GM23338 (cell line): Measurements from ENCODE around the gene PLA2G2E. TPM values are rescaled to one million over a fixed set of nuclear protein-coding genes. Genes with fewer than 3 reads are reported as not detected.

ENCODE experiments used
- ATAC-seq: fragments of 200-7000 bp; cut with Tn5 transposase; 3 replicates; pipeline ENCODE4 v1.9.1; 2020
- DNase-seq: peaks from one replicate; pipeline ENCODE4 v3.0.0-alpha.2; 2015; ENCODE audit warnings: low spot score
- H2AFZ ChIP-seq: fragments of 200-600 bp; sonication (generic); 2 replicates; pipeline ENCODE4 v1.8.0; 2016; ENCODE audit warnings: antibody characterized with exemption, mild to moderate bottlenecking, moderate library complexity
- H3F3A ChIP-seq: fragments of 200-600 bp; sonication (generic); replicated peaks from 2 replicates; pipeline ENCODE4 v1.8.0; 2017; ENCODE audit warnings: antibody characterized with exemption, mixed run types, low read depth
- H3K27ac ChIP-seq: fragments of 200-600 bp; sonication (generic); 2 replicates; pipeline ENCODE4 v1.6.1; 2016; ENCODE audit warnings: low read depth
- H3K27me3 ChIP-seq: fragments of 200-600 bp; sonication (generic); 2 replicates; pipeline ENCODE4 v1.8.0; 2016; ENCODE audit warnings: mild to moderate bottlenecking, mixed run types, moderate library complexity; ENCODE audit not compliant: insufficient read depth
- H3K36me3 ChIP-seq: fragments of 200-600 bp; sonication (generic); 2 replicates; pipeline ENCODE4 v1.8.0; 2016; ENCODE audit warnings: mild to moderate bottlenecking; ENCODE audit not compliant: insufficient read depth
- H3K4me1 ChIP-seq: fragments of 200-600 bp; sonication (generic); 2 replicates; pipeline ENCODE4 v1.8.0; 2016; ENCODE audit warnings: mild to moderate bottlenecking, moderate library complexity; ENCODE audit not compliant: insufficient read depth
- H3K4me2 ChIP-seq: fragments of 200-600 bp; sonication (generic); 2 replicates; pipeline ENCODE4 v1.7.1; 2017; ENCODE audit warnings: mixed run types
- H3K4me3 ChIP-seq: fragments of 200-600 bp; sonication (generic); 2 replicates; pipeline ENCODE4 v1.6.1; 2016; ENCODE audit warnings: mixed run types
- H3K79me2 ChIP-seq: fragments of 200-600 bp; sonication (generic); replicated peaks from 2 replicates; pipeline ENCODE4 v1.8.0; 2017; ENCODE audit warnings: mild to moderate bottlenecking; ENCODE audit not compliant: insufficient read depth
- H3K9me2 ChIP-seq: fragments of 200-600 bp; sonication (generic); 2 replicates; pipeline ENCODE4 v1.8.0; 2017; ENCODE audit not compliant: insufficient read depth
- H4K20me1 ChIP-seq: fragments of 200-600 bp; sonication (generic); replicated peaks from 2 replicates; pipeline ENCODE4 v1.8.0; 2017; ENCODE audit warnings: mild to moderate bottlenecking; ENCODE audit not compliant: insufficient read depth
- H3K27ac Mint-ChIP-seq: 2 replicates; pipeline ENCODE4 v1.8.0; 2020; ENCODE audit warnings: inconsistent platforms, mild to moderate bottlenecking, moderate library complexity, mixed read lengths
- H3K27me3 Mint-ChIP-seq: 3 replicates; pipeline ENCODE4 v1.8.0; 2022; ENCODE audit warnings: low read depth, mild to moderate bottlenecking, moderate library complexity, mixed read lengths, inconsistent platforms; ENCODE audit not compliant: insufficient read depth, poor library complexity
- H3K36me3 Mint-ChIP-seq: 3 replicates; pipeline ENCODE4 v1.8.0; 2021; ENCODE audit warnings: low read depth, mild to moderate bottlenecking, inconsistent platforms, moderate library complexity, mixed read lengths
- H3K4me1 Mint-ChIP-seq: 3 replicates; pipeline ENCODE4 v1.8.0; 2020; ENCODE audit warnings: mild to moderate bottlenecking, inconsistent platforms, mixed read lengths
- H3K4me3 Mint-ChIP-seq: 3 replicates; pipeline ENCODE4 v1.8.0; 2021; ENCODE audit warnings: moderate library complexity, mild to moderate bottlenecking, inconsistent platforms, mixed read lengths
- H3K9me3 Mint-ChIP-seq: 3 replicates; pipeline ENCODE4 v1.8.0; 2020; ENCODE audit warnings: moderate library complexity, mild to moderate bottlenecking, inconsistent platforms, mixed read lengths
- CREB1 ChIP-seq: fragments of 250-450 bp; sonication (Bioruptor Pico); IDR thresholded peaks from 2 replicates; pipeline ENCODE4 v1.5.0; 2020; ENCODE audit warnings: low read depth, mild to moderate bottlenecking, moderate library complexity
- CTCF ChIP-seq, 2 experiments: fragments of 200-600 bp in 1 of 2; sonication (generic) in 1 of 2; conservative IDR thresholded peaks; 2 replicates each; pipeline versions ENCODE4 v1.5.1 to v1.6.1; 2016 to 2017; ENCODE audit warnings: antibody characterized with exemption in 2 of 2, low read depth in 2 of 2, mild to moderate bottlenecking in 2 of 2, moderate library complexity in 1 of 2
- EZH2 ChIP-seq: fragments of 200-600 bp; sonication (generic); IDR thresholded peaks from one replicate; pipeline ENCODE4 v1.8.0; 2017; ENCODE audit warnings: antibody characterized with exemption, mild to moderate bottlenecking, low read depth; ENCODE audit not compliant: unreplicated experiment
- EZH2phosphoT487 ChIP-seq: fragments of 200-600 bp; sonication (generic); IDR thresholded peaks from one replicate; pipeline ENCODE4 v1.8.1; 2018; ENCODE audit warnings: antibody characterized with exemption; ENCODE audit not compliant: unreplicated experiment
- JUNB ChIP-seq: IDR thresholded peaks from one replicate; pipeline ENCODE4 v1.6.1; 2016; ENCODE audit warnings: antibody characterized with exemption; ENCODE audit not compliant: unreplicated experiment
- NANOG ChIP-seq: IDR thresholded peaks from 2 replicates; pipeline ENCODE4 v1.6.1; 2016; ENCODE audit warnings: antibody characterized with exemption, borderline replicate concordance
- POLR2AphosphoS5 ChIP-seq: IDR thresholded peaks from 2 replicates; pipeline ENCODE4 v1.6.1; 2016; ENCODE audit warnings: antibody characterized with exemption, low read depth
- STAT1 ChIP-seq: IDR thresholded peaks from one replicate; pipeline ENCODE4 v1.6.1; 2016; ENCODE audit warnings: antibody characterized with exemption; ENCODE audit not compliant: unreplicated experiment
- ZNF114 ChIP-seq: fragments of 250-450 bp; sonication (Bioruptor Pico); IDR thresholded peaks from 2 replicates; pipeline ENCODE4 v1.5.0; 2020; ENCODE audit warnings: mild to moderate bottlenecking, moderate library complexity
- ZNF331 ChIP-seq: fragments of 250-450 bp; sonication (Bioruptor Pico); IDR thresholded peaks from 2 replicates; pipeline ENCODE4 v1.5.0; 2020; ENCODE audit warnings: low read depth, mild to moderate bottlenecking, moderate library complexity
- ZNF462 ChIP-seq: fragments of 250-450 bp; sonication (Bioruptor Pico); IDR thresholded peaks from 2 replicates; pipeline ENCODE4 v1.5.0; 2020; ENCODE audit warnings: mild to moderate bottlenecking, moderate library complexity
- polyA plus RNA-seq: library from polyadenylated mRNA; unstranded; fragments of >200 nt; fragmentation: Nextera tagmentation; extraction: Ambion mirVana; gene quantifications from 2 replicates; pipeline ENCODE4 v1.2.1, GENCODE V29; 2016
- total RNA-seq: library from RNA; depleted of rRNA; stranded (reverse); fragments of >200 nt; shearing (Covaris generic); gene quantifications from 2 replicates; pipeline ENCODE4 v1.2.3, GENCODE V29; 2014
- TF ChIP-seq, protein P1 (sequence below): IDR thresholded peaks from 2 replicates; pipeline ENCODE4 v1.6.1; 2016; ENCODE audit warnings: antibody characterized with exemption
- TF ChIP-seq, protein P2 (sequence below): IDR thresholded peaks from one replicate; pipeline ENCODE4 v1.6.1; 2018; ENCODE audit warnings: antibody characterized with exemption; ENCODE audit not compliant: unreplicated experiment

PLA2G2E gene
- total and polyA plus RNA-seq, 2 experiments from 2014 or later, result not detected

GRCh38 chr1:19889656-19890055 is 33.8 kb downstream of the PLA2G2E start:
- Histone ChIP-seq H3K79me2 (peaks cover 82% of the 10 kb centered on the region), H4K20me1 (peaks cover 41% of the 10 kb centered on the region), H3K36me3 (peaks cover 7% of the 10 kb centered on the region), H3F3A (no peaks in the 10 kb centered on the region), H3K27me3 (no peaks in the 10 kb centered on the region), H2AFZ (no peak overlapping the region), H3K27ac (no peak overlapping the region), H3K4me3 (no peak overlapping the region), H3K4me2 (no peak overlapping the region), H3K4me1 (no peaks in the 10 kb centered on the region), H3K9me2 (no peaks in the 10 kb centered on the region)
- DNase-seq (no peak), ATAC-seq (no peak)
- H3K36me3 Mint-ChIP-seq, result peaks cover 35% of the 10 kb centered on the region
- no peaks in the 10 kb centered on the region for H3K27me3 Mint-ChIP-seq
- H3K9me3 Mint-ChIP-seq, result no peaks in the 10 kb centered on the region
- no peak overlapping the region for H3K27ac Mint-ChIP-seq
- H3K4me3 Mint-ChIP-seq, result no peak overlapping the region
- H3K4me1 Mint-ChIP-seq, result peaks cover 6% of the 10 kb centered on the region; the same call in 2 of the 3 replicates
- TF ChIP-seq NANOG (no peak), POLR2AphosphoS5 (no peak), ZNF331 (CRISPR knock-in tag) (no peak), STAT1 (no peak), CTCF (conservative IDR thresholded peaks at IDR 0.05; ENCODE audit: low read depth in 2 of 2) (no peak), EZH2 (no peak), CREB1 (CRISPR knock-in tag) (no peak), EZH2phosphoT487 (no peak), JUNB (no peak), ZNF462 (CRISPR knock-in tag) (no peak), ZNF114 (no peak)
- TF ChIP-seq, protein P1, sequence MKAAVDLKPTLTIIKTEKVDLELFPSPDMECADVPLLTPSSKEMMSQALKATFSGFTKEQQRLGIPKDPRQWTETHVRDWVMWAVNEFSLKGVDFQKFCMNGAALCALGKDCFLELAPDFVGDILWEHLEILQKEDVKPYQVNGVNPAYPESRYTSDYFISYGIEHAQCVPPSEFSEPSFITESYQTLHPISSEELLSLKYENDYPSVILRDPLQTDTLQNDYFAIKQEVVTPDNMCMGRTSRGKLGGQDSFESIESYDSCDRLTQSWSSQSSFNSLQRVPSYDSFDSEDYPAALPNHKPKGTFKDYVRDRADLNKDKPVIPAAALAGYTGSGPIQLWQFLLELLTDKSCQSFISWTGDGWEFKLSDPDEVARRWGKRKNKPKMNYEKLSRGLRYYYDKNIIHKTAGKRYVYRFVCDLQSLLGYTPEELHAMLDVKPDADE, result no peak
- TF ChIP-seq, protein P2, sequence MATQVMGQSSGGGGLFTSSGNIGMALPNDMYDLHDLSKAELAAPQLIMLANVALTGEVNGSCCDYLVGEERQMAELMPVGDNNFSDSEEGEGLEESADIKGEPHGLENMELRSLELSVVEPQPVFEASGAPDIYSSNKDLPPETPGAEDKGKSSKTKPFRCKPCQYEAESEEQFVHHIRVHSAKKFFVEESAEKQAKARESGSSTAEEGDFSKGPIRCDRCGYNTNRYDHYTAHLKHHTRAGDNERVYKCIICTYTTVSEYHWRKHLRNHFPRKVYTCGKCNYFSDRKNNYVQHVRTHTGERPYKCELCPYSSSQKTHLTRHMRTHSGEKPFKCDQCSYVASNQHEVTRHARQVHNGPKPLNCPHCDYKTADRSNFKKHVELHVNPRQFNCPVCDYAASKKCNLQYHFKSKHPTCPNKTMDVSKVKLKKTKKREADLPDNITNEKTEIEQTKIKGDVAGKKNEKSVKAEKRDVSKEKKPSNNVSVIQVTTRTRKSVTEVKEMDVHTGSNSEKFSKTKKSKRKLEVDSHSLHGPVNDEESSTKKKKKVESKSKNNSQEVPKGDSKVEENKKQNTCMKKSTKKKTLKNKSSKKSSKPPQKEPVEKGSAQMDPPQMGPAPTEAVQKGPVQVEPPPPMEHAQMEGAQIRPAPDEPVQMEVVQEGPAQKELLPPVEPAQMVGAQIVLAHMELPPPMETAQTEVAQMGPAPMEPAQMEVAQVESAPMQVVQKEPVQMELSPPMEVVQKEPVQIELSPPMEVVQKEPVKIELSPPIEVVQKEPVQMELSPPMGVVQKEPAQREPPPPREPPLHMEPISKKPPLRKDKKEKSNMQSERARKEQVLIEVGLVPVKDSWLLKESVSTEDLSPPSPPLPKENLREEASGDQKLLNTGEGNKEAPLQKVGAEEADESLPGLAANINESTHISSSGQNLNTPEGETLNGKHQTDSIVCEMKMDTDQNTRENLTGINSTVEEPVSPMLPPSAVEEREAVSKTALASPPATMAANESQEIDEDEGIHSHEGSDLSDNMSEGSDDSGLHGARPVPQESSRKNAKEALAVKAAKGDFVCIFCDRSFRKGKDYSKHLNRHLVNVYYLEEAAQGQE, result no peak
